ENCODE data around the gene PHGDH.
"Not testable (repeated sequence)": the region's sequence is repeated elsewhere in the genome, so short reads cannot be mapped to it uniquely, and the experiment has no call there.

The PHGDH gene

DNA sequence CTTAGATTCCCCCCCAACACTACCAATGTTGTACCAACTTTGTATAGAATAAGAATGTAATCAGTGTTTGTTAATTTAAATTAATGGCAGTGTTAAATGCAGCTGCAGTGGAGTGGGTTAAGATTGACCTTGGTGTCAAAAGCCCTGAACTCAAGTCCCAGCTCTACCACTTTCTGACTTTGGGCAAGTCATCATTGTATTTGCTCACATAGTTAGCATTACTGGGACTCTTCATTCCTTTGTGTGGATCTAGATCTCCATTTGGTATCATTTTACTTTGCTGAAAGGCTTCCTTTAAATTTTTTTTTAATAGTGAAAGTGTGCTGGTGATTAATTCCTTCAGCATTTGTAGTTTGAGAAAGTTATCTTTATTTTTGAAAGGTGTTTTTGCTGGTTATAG is 22.2 kb upstream of the PHGDH start:
- Histone ChIP-seq H3K36me3 (replicated peaks; ENCODE audit: low read depth, low read length) (no peaks in the 10 kb centered on the region), H3K4me1 (ENCODE audit: low read length) (no peaks in the 10 kb centered on the region), H3K4me3 (ENCODE audit: low read length) (no peak overlapping the region), H3K4me2 (ENCODE audit: low read length) (no peak overlapping the region), H3K27ac (ENCODE audit: low read length) (no peak overlapping the region), H3K27me3 (ENCODE audit: low read depth, low read length) (no peaks in the 10 kb centered on the region), H2AFZ (ENCODE audit: low read depth, low read length) (no peak overlapping the region), H3K9me3 (ENCODE audit: insufficient read depth, low read length) (no peaks in the 10 kb centered on the region), H3K9ac (ENCODE audit: low read length) (no peak overlapping the region), H4K20me1 (ENCODE audit: insufficient read depth, low read length) (no peaks in the 10 kb centered on the region), H3K79me2 (ENCODE audit: low read length) (no peaks in the 10 kb centered on the region)
- no peak for TF ChIP-seq EZH2phosphoT487 (IDR thresholded peaks at IDR 0.05; ENCODE audit: low read depth)
- TF ChIP-seq, protein P1, sequence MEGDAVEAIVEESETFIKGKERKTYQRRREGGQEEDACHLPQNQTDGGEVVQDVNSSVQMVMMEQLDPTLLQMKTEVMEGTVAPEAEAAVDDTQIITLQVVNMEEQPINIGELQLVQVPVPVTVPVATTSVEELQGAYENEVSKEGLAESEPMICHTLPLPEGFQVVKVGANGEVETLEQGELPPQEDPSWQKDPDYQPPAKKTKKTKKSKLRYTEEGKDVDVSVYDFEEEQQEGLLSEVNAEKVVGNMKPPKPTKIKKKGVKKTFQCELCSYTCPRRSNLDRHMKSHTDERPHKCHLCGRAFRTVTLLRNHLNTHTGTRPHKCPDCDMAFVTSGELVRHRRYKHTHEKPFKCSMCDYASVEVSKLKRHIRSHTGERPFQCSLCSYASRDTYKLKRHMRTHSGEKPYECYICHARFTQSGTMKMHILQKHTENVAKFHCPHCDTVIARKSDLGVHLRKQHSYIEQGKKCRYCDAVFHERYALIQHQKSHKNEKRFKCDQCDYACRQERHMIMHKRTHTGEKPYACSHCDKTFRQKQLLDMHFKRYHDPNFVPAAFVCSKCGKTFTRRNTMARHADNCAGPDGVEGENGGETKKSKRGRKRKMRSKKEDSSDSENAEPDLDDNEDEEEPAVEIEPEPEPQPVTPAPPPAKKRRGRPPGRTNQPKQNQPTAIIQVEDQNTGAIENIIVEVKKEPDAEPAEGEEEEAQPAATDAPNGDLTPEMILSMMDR (IDR thresholded peaks at IDR 0.05; ENCODE audit: low read depth, low read length) = no peak

DNA sequence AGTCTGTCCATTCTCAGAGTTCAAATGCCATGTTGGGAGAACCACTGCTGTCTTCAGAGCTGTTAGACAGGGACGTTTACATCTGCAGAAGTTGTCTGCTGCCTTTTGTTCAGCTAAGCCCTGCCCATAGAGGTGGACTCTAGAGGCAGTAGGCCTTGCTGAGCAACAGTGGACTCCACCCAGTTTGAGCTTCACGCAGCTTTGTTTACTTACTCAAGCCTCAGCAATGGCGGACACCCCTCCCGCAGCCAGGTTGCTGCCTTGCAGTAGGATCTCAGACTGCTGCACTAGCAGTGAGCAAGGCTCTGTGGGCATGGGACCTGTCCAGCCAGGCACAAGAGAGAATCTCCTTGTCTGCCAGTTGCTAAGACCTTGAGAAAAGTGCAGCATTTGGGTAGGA is 14.9 kb upstream of the PHGDH start:
- not testable (repeated sequence) for H3K36me3 ChIP-seq (replicated peaks; ENCODE audit: low read depth, low read length); H3K4me2 ChIP-seq (ENCODE audit: low read length); H3K27me3 ChIP-seq (ENCODE audit: low read depth, low read length); H2AFZ ChIP-seq (ENCODE audit: low read depth, low read length); H3K79me2 ChIP-seq (ENCODE audit: low read length); H3K9ac ChIP-seq (ENCODE audit: low read length); H3K4me3 ChIP-seq (ENCODE audit: low read length); H3K9me3 ChIP-seq (ENCODE audit: insufficient read depth, low read length); H3K27ac ChIP-seq (ENCODE audit: low read length); H4K20me1 ChIP-seq (ENCODE audit: insufficient read depth, low read length); H3K4me1 ChIP-seq (ENCODE audit: low read length)

DNA sequence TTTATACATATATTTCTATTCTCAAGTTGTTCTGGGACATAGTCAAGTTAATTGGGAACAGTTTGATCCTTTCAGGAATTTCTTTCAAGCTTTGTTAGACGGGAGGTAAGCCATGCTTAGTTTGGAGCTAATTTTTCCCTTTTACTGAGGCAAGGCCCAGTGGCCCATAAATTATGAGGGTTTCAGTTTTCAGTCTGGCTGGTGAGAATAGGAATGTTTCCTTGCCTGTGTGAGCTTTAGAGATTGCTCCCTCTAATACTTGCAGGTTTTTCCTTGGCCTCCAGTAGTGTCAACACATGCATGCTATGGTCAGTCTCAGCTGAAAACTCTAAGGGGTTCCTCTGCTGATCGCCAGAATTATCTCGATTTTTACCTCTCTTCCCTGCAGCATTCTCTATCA is 14.1 kb upstream of the PHGDH start:
- no peak overlapping the region for H3K4me3 ChIP-seq (ENCODE audit: low read length)
- H2AFZ ChIP-seq (ENCODE audit: low read depth, low read length) = no peak overlapping the region
- TF ChIP-seq, protein P1 (IDR thresholded peaks at IDR 0.05; ENCODE audit: low read depth, low read length) = no peak
- no peak for TF ChIP-seq EZH2phosphoT487 (IDR thresholded peaks at IDR 0.05; ENCODE audit: low read depth)
- H3K4me2 ChIP-seq (ENCODE audit: low read length) = no peak overlapping the region
- no peak overlapping the region for H3K9ac ChIP-seq (ENCODE audit: low read length)
- H3K27me3 ChIP-seq (ENCODE audit: low read depth, low read length) = peaks cover 8% of the 10 kb centered on the region
- H3K9me3 ChIP-seq (ENCODE audit: insufficient read depth, low read length) = peaks cover 8% of the 10 kb centered on the region; the same call in 1 of the 2 replicates
- H3K27ac ChIP-seq (ENCODE audit: low read length) = no peak overlapping the region
- H3K79me2 ChIP-seq (ENCODE audit: low read length) = no peaks in the 10 kb centered on the region
- no peaks in the 10 kb centered on the region for H3K4me1 ChIP-seq (ENCODE audit: low read length)
- no peaks in the 10 kb centered on the region for H4K20me1 ChIP-seq (ENCODE audit: insufficient read depth, low read length)
- no peaks in the 10 kb centered on the region for H3K36me3 ChIP-seq (replicated peaks; ENCODE audit: low read depth, low read length)

DNA sequence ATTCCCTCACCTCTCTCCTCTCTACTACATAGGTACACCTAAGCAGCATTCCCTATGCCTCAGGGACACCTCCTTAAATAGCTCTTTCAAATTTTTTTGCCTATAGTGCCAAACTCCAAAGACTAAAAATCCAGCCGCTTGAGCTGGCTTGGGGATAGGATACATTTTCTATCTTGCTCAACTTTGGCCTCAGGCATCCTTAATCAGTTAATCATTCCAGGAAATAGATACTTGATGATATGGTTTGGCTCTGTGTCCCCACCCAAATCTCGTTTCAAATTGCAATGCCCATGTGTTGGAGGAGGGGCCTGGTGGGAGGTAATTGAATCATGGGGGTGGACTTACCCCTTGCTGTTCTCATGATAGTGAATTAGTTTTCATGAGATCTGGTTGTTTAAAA is 11.4 kb upstream of the PHGDH start:
- H3K79me2 ChIP-seq (ENCODE audit: low read length) = no peaks in the 10 kb centered on the region
- peaks cover 8% of the 10 kb centered on the region for H3K27me3 ChIP-seq (ENCODE audit: low read depth, low read length)
- H3K4me1 ChIP-seq (ENCODE audit: low read length) = no peaks in the 10 kb centered on the region
- no peak overlapping the region for H2AFZ ChIP-seq (ENCODE audit: low read depth, low read length)
- no peaks in the 10 kb centered on the region for H4K20me1 ChIP-seq (ENCODE audit: insufficient read depth, low read length)
- H3K9ac ChIP-seq (ENCODE audit: low read length) = no peak overlapping the region
- H3K4me2 ChIP-seq (ENCODE audit: low read length) = no peak overlapping the region
- H3K9me3 ChIP-seq (ENCODE audit: insufficient read depth, low read length) = peaks cover 8% of the 10 kb centered on the region; the same call in 1 of the 2 replicates
- H3K36me3 ChIP-seq (replicated peaks; ENCODE audit: low read depth, low read length) = no peaks in the 10 kb centered on the region
- TF ChIP-seq, protein P1 (IDR thresholded peaks at IDR 0.05; ENCODE audit: low read depth, low read length) = no peak
- TF ChIP-seq EZH2phosphoT487 (IDR thresholded peaks at IDR 0.05; ENCODE audit: low read depth) = no peak
- no peak overlapping the region for H3K4me3 ChIP-seq (ENCODE audit: low read length)
- H3K27ac ChIP-seq (ENCODE audit: low read length) = no peak overlapping the region

DNA sequence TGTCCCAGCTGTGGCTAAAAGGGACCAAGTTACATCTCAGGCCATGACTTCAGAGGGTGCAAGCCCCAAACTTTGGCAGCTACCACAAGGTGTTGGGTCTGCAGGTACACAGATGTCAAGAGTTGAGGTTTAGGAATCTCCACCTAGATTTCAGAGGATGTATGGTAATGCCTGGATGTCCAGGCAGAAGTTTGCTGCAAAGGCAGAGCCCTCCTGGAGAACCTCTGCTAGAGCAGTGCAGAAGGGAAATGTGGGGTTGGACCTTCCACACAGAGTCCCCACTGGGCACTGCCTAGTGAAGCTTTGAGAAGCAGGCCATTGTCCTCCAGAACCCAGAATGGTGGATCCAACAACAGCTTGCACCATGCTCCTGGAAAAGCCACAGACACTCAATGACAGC is 10.1 kb upstream of the PHGDH start:
- no peak for TF ChIP-seq EZH2phosphoT487 (IDR thresholded peaks at IDR 0.05; ENCODE audit: low read depth)
- TF ChIP-seq, protein P1 (IDR thresholded peaks at IDR 0.05; ENCODE audit: low read depth, low read length) = no peak
- H4K20me1 ChIP-seq (ENCODE audit: insufficient read depth, low read length) = no peaks in the 10 kb centered on the region
- no peak overlapping the region for H3K4me2 ChIP-seq (ENCODE audit: low read length)

More for the DNA sequence above, 10.1 kb upstream of the PHGDH start:
- Histone ChIP-seq H2AFZ (ENCODE audit: low read depth, low read length) (no peak overlapping the region), H3K79me2 (ENCODE audit: low read length) (no peaks in the 10 kb centered on the region), H3K9me3 (ENCODE audit: insufficient read depth, low read length) (peaks cover 8% of the 10 kb centered on the region; the same call in 1 of the 2 replicates), H3K4me1 (ENCODE audit: low read length) (no peaks in the 10 kb centered on the region), H3K9ac (ENCODE audit: low read length) (no peak overlapping the region), H3K4me3 (ENCODE audit: low read length) (no peak overlapping the region), H3K36me3 (replicated peaks; ENCODE audit: low read depth, low read length) (no peaks in the 10 kb centered on the region), H3K27ac (ENCODE audit: low read length) (no peak overlapping the region), H3K27me3 (ENCODE audit: low read depth, low read length) (peaks cover 8% of the 10 kb centered on the region)

Measured in OCI-LY3 (cell line).